Measurements from ENCODE around the gene SPATA3.
"Not testable (repeated sequence)": the region's sequence is repeated elsewhere in the genome, so short reads cannot be mapped to it uniquely, and the experiment has no call there.

The SPATA3 gene

GRCh38 chr2:230995821-230996220, at the start of gene SPATA3:
Gene SPATA3, plus strand, starts transcription at chr2:230996121. Its CDS starts 113 bp downstream, at chr2:230996234.
- DNase-seq: no peak

- no peak for DNase-seq
Measured at GRCh38 chr2:230946429-230947234, 49.3 kb upstream of the SPATA3 start.

GRCh38 chr2:230947235-230947576, 48.7 kb upstream of the SPATA3 start:
- no peak for DNase-seq

GRCh38 chr2:230947908-230948365, 48.0 kb upstream of the SPATA3 start:
- peak; percentile 36 to 56 for DNase-seq

- no peak for DNase-seq
Measured at GRCh38 chr2:230949966-230950873, 45.7 kb upstream of the SPATA3 start.

- no peak for DNase-seq
Measured at GRCh38 chr2:230950874-230951339, 45.0 kb upstream of the SPATA3 start.

GRCh38 chr2:230951396-230951795, 44.5 kb upstream of the SPATA3 start:
- DNase-seq: no peak

- no peak for DNase-seq
Measured at GRCh38 chr2:230952226-230952956, 43.5 kb upstream of the SPATA3 start.

- DNase-seq: peak; percentile 2 to 8
Measured at GRCh38 chr2:230953845-230954244, 42.1 kb upstream of the SPATA3 start.

GRCh38 chr2:230954746-230955145, 41.2 kb upstream of the SPATA3 start:
- DNase-seq: no peak

GRCh38 chr2:230955163-230955737, 40.7 kb upstream of the SPATA3 start:
- no peak for DNase-seq

- DNase-seq: no peak
Measured at GRCh38 chr2:230956827-230957755, 38.8 kb upstream of the SPATA3 start.

- no peak for DNase-seq
Measured at GRCh38 chr2:230957756-230958391, 38.0 kb upstream of the SPATA3 start.

GRCh38 chr2:230958820-230959756, 36.8 kb upstream of the SPATA3 start:
- no peak for DNase-seq

- DNase-seq: no peak
Measured at GRCh38 chr2:230960026-230960425, 35.9 kb upstream of the SPATA3 start.

- DNase-seq: no peak
Measured at GRCh38 chr2:230961091-230961491, 34.8 kb upstream of the SPATA3 start.

GRCh38 chr2:230964136-230964730, 31.7 kb upstream of the SPATA3 start:
- no peak for DNase-seq

- no peak for DNase-seq
Measured at GRCh38 chr2:230967113-230967512, 28.8 kb upstream of the SPATA3 start.

GRCh38 chr2:230968314-230968713, 27.6 kb upstream of the SPATA3 start:
- DNase-seq: not testable (repeated sequence)

Data from Kasumi-1 (cell line).